SU-DHL-6 (cell line): ENCODE measurements around the gene OSBPL6.

ENCODE experiments used
- H2AFZ ChIP-seq: fragments of 200-600 bp; sonication (generic); 2 replicates; pipeline ENCODE4 v1.6.1; 2014; ENCODE audit warnings: low read depth, mild to moderate bottlenecking, moderate library complexity, mixed read lengths, antibody characterized with exemption, low read length; ENCODE audit not compliant: severe bottlenecking
- H3F3A ChIP-seq: fragments of 200-600 bp; shearing (Covaris generic); 2 replicates; pipeline ENCODE4 v1.6.0; 2016; ENCODE audit warnings: antibody characterized with exemption, mild to moderate bottlenecking; ENCODE audit not compliant: insufficient read depth
- H3K27ac ChIP-seq: fragments of 200-600 bp; sonication (generic); 2 replicates; pipeline ENCODE4 v1.5.1; 2016; ENCODE audit warnings: low read depth, mild to moderate bottlenecking, low read length, moderate library complexity, mixed read lengths
- H3K27me3 ChIP-seq: fragments of 200-600 bp; sonication (generic), shearing (Covaris generic); 2 replicates; pipeline ENCODE4 v1.6.0; 2014; ENCODE audit warnings: mild to moderate bottlenecking, low read length
- H3K36me3 ChIP-seq: fragments of 200-600 bp; sonication (generic); 2 replicates; pipeline ENCODE4 v1.6.1; 2014; ENCODE audit warnings: mild to moderate bottlenecking, low read length, mixed read lengths
- H3K4me2 ChIP-seq: fragments of 300-600, 200-600 bp; shearing (Covaris generic), sonication (generic); 2 replicates; pipeline ENCODE4 v1.6.0; 2014; ENCODE audit warnings: low read length, low read depth, mild to moderate bottlenecking; ENCODE audit not compliant: poor library complexity, severe bottlenecking
- H3K4me3 ChIP-seq: fragments of 200-600 bp; sonication (generic); 2 replicates; pipeline ENCODE4 v1.5.1; 2014; ENCODE audit warnings: antibody characterized with exemption, low read length, mild to moderate bottlenecking, mixed read lengths; ENCODE audit not compliant: insufficient read depth, poor library complexity, severe bottlenecking
- H3K79me2 ChIP-seq: fragments of 200-600 bp; sonication (generic); 2 replicates; pipeline ENCODE4 v1.6.1; 2014; ENCODE audit warnings: mild to moderate bottlenecking, low read length, moderate library complexity; ENCODE audit not compliant: insufficient read depth
- H3K9ac ChIP-seq: fragments of 200-600 bp; sonication (generic); 2 replicates; pipeline ENCODE4 v1.7.0; 2014; ENCODE audit warnings: mild to moderate bottlenecking, low read length
- H3K9me2 ChIP-seq: fragments of 200-600 bp; sonication (generic); replicated peaks from 2 replicates; pipeline ENCODE4 v1.6.1; 2014; ENCODE audit warnings: low read length; ENCODE audit not compliant: insufficient read depth
- H3K9me3 ChIP-seq: fragments of 200-600 bp; sonication (generic); 2 replicates; pipeline ENCODE4 v1.6.1; 2014; ENCODE audit warnings: low read length, mixed read lengths; ENCODE audit not compliant: insufficient read depth
- H4K20me1 ChIP-seq: fragments of 200-600 bp; sonication (generic); 2 replicates; pipeline ENCODE4 v1.6.1; 2014; ENCODE audit warnings: low read depth, mild to moderate bottlenecking, antibody characterized with exemption, low read length, moderate library complexity, mixed read lengths
- CTCF ChIP-seq: fragments of 200-600 bp; sonication (generic); IDR thresholded peaks from one replicate; pipeline ENCODE4 v1.5.1; 2017; ENCODE audit warnings: antibody characterized with exemption, mild to moderate bottlenecking, low read length, moderate library complexity; ENCODE audit not compliant: insufficient read depth, poor library complexity, severe bottlenecking
- EZH2phosphoT487 ChIP-seq: fragments of 200-600 bp; sonication (generic), shearing (Covaris generic); conservative IDR thresholded peaks from 2 replicates; pipeline ENCODE4 v1.6.1; 2018; ENCODE audit warnings: mild to moderate bottlenecking, antibody characterized with exemption, low read length, moderate library complexity, mixed read lengths

OSBPL6 gene

GRCh38 chr2:178204977-178205376, 10.7 kb downstream of the OSBPL6 start:
- no peak overlapping the region for H3K4me2 ChIP-seq
- H3K27me3 ChIP-seq = no peaks in the 10 kb centered on the region
- no peak overlapping the region for H2AFZ ChIP-seq
- no peak overlapping the region for H3K9ac ChIP-seq
- no peaks in the 10 kb centered on the region for H3K9me2 ChIP-seq
- no peaks in the 10 kb centered on the region for H4K20me1 ChIP-seq
- no peak overlapping the region for H3K27ac ChIP-seq
- H3K9me3 ChIP-seq = no peaks in the 10 kb centered on the region
- no peaks in the 10 kb centered on the region for H3K36me3 ChIP-seq
- TF ChIP-seq CTCF (no peak), EZH2phosphoT487 (no peak)
- no peaks in the 10 kb centered on the region for H3F3A ChIP-seq
- H3K4me3 ChIP-seq = no peak overlapping the region
- H3K79me2 ChIP-seq = no peaks in the 10 kb centered on the region

DNA sequence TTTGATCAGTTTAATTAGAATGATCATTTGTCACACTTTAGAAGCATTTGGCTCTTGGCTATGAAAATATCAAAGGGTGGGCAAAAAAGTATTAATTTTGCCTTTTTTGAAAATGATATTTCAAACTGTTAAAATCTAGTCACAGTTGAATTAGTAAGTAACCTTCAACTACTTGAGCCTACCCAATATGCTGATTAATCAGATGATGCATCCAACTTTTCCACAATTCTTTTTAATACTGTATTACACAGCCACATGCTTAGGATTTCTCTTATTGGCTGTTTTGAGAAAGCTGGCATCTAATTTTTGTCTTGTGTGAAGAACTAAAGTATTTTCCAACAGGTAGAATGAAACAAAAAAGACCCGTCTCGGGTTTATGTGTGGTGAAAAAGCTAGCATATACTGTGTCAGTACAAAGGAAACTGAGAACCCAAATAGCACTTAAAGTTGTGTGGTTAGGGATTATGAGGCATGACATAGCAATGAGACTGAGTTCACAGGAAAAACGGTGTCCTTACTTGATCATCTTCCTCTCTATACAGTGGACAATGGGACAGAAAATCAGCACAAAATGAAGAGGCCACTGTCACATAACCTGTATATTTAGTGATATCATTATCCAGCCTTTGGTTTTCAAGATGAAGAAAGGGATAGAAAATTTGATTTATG, 11.7 kb downstream of the OSBPL6 start:
- no peaks in the 10 kb centered on the region for H3K9me2 ChIP-seq
- no peak overlapping the region for H3K27ac ChIP-seq
- no peaks in the 10 kb centered on the region for H3K27me3 ChIP-seq
- no peaks in the 10 kb centered on the region for H3F3A ChIP-seq
- no peak overlapping the region for H3K4me2 ChIP-seq
- H2AFZ ChIP-seq = no peak overlapping the region
- no peak overlapping the region for H3K4me3 ChIP-seq
- H3K36me3 ChIP-seq = no peaks in the 10 kb centered on the region
- no peak overlapping the region for H3K9ac ChIP-seq
- H4K20me1 ChIP-seq = no peaks in the 10 kb centered on the region
- H3K79me2 ChIP-seq = no peaks in the 10 kb centered on the region
- no peak for TF ChIP-seq EZH2phosphoT487
- no peak for TF ChIP-seq CTCF
- H3K9me3 ChIP-seq = no peaks in the 10 kb centered on the region

- Histone ChIP-seq H3K79me2 (no peaks in the 10 kb centered on the region), H2AFZ (no peak overlapping the region), H3K9ac (no peak overlapping the region), H3K4me2 (no peak overlapping the region), H3K9me3 (no peaks in the 10 kb centered on the region), H3K9me2 (no peaks in the 10 kb centered on the region), H3K36me3 (no peaks in the 10 kb centered on the region), H3K27ac (no peak overlapping the region), H3K4me3 (no peak overlapping the region), H3K27me3 (no peaks in the 10 kb centered on the region), H3F3A (no peaks in the 10 kb centered on the region), H4K20me1 (no peaks in the 10 kb centered on the region)
- no peak for TF ChIP-seq EZH2phosphoT487
- TF ChIP-seq CTCF = no peak
Observed at GRCh38 chr2:178208336-178208735, 14.0 kb downstream of the OSBPL6 start.
